Measurements from ENCODE around the gene ZXDB.
"Not testable (repeated sequence)": the region's sequence is repeated elsewhere in the genome, so short reads cannot be mapped to it uniquely, and the experiment has no call there.

The ZXDB gene

GRCh38 chrX:57591284-57592159 lies at the start of gene ZXDB:
TSS of gene ZXDB (plus strand) at chrX:57592011. CDS start at chrX:57592049, 38 bp downstream.
- DNase-seq = not testable (repeated sequence)

- no peak for DNase-seq
Observed at GRCh38 chrX:57565198-57565597, 26.6 kb upstream of the ZXDB start.

DNA sequence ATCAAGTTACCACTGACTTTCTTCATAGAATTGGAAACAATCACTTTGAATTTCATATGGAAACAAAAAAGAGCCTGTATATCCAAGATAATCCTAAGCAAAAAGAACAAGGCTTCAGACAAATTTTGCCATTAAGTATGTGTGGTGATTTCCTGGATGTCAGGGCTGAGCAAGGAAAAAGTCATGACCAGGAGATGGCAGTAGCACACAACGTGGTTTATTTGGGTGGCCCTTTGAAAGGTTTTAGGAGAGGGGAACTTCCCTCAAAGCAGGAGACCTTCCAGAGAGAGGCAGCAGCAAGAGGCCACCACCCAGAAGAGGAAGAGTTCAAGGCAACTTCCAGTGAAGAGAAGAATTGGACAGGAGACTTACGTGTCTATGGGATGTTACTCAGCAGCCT lies 18.1 kb upstream of the ZXDB start:
- DNase-seq = peak; percentile 3 to 4

DNA sequence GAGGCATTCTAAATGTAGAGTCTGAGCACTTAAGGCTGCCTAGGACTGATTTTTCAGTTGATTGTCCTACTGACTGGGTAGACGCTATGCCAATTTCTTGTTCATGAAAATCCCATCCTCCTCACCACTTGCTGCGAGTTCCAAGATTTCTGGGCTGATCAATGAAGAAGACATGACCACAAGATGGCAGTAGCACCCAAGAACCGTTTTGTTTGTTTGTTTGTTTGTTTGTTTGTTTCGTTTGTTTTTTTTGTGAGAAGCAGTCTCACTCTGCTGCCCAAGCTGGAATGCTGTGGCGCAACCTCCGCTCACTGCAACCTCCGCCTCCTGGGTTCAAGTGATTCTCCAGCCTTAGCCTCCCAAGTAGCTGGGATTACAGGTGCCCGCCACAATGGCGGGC lies 8.9 kb upstream of the ZXDB start:
- DNase-seq = not testable (repeated sequence)

GRCh38 chrX:57583477-57583876 lies 8.3 kb upstream of the ZXDB start:
- no peak for DNase-seq

GRCh38 chrX:57586360-57586759 lies 5.5 kb upstream of the ZXDB start:
- DNase-seq = no peak

- DNase-seq = no peak
Observed at GRCh38 chrX:57587062-57587461, 4.7 kb upstream of the ZXDB start.

DNA sequence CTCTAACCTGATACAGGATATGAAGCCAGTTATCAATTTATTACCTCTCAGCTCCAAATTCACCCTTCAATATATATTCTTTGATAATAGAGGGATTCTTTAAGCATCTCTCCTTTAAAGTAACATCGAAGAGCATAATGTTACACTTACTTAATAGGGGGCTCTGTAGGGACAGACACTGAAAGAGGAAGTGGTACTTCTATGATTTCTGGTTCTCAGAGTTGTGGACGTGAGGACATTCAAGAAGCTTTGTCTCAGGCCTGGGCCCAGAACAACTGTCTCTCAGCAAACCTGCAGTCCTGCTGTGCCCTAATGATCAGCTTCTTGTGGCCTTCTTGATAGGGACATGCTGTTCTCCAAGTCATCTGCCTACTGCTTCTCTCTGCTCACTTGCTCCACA lies 4.2 kb upstream of the ZXDB start:
- no peak for DNase-seq

DNA sequence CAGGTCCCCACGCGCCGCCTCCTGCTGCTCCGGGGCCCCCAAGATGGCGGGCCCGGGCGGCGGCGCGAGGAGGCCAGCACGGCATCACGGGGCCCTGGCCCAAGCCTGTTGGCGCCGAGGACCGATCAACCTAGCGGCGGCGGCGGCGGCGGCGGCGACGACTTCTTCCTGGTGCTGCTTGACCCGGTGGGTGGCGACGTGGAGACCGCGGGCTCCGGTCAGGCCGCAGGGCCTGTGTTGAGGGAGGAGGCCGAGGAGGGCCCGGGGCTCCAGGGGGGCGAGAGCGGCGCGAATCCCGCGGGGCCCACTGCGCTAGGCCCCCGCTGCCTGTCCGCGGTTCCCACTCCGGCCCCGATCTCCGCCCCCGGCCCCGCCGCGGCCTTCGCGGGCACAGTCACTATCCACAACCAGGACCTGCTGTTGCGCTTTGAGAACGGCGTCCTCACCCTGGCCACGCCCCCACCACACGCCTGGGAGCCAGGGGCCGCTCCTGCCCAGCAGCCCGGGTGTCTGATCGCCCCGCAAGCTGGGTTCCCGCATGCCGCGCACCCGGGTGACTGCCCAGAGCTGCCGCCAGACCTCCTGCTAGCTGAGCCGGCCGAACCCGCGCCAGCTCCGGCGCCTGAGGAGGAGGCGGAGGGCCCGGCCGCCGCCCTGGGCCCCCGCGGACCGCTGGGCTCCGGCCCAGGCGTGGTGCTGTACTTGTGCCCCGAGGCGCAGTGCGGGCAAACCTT lies 516 bp downstream of the ZXDB start:
- DNase-seq = peak; percentile 1 to 12

- peak; percentile 2 for DNase-seq
Observed at GRCh38 chrX:57592894-57593215, 1.0 kb downstream of the ZXDB start.

DNA sequence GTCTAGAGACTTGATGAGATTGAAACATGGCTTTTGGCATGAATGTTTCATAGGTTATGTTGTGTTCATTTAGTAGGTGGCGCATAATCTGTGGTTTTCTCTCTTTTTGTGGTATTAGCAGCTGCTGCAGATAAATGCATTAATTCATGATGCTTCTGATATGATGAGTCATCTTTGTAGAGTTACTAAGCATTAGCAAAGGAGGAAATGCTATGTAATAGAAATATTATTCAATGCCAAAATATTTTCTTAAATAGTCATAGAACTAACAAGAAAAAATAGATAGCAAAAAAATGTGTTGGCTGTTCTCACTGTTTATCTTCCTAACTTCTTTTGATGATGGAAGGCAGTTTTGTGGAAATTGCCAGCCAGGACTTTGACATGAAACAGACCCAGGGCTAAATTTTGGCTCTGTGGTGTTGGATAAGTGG lies 3.6 kb downstream of the ZXDB start:
- DNase-seq = no peak

- no peak for DNase-seq
Observed at GRCh38 chrX:57596109-57596508, 4.3 kb downstream of the ZXDB start.

- DNase-seq = no peak
Observed at GRCh38 chrX:57596516-57596915, 4.7 kb downstream of the ZXDB start.

GRCh38 chrX:57607295-57608187 lies 15.7 kb downstream of the ZXDB start:
- no peak for DNase-seq

- DNase-seq = not testable (repeated sequence)
Observed at GRCh38 chrX:57613351-57613750, 21.5 kb downstream of the ZXDB start.

DNA sequence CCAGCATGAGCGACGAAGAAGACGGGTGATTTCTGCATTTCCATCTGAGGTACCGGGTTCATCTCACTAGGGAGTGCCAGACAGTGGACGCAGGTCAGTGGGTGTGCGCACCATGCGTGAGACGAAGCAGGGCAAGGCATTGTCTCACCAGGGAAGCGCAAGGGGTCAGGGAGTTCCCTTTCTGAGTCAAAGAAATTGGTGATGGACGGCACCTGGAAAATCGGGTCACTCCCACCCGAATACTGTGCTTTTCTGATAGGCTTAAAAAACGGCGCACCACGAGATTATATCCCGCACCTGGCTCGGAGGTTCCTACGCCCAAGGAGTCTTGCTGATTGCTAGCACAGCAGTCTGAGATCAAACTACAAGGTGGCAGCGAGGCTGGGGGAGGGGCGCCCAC lies 37.6 kb downstream of the ZXDB start:
- not testable (repeated sequence) for DNase-seq

DNA sequence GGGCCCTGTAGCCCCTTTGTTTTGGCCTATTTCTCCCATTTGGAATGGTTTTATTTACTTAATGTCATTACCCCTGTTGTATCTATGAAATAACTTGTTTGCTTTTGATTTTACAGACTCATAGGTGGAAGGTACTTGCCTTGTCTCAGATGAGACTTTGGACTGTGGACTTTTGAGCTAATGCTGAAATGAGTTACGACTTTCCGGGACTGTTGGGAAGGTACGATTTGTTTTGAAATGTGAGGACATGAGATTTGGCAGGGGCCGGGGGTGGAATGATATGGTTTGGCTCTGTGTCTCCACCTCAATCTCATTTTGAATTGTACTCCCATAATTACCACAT lies 48.8 kb downstream of the ZXDB start:
- no peak for DNase-seq

DNA sequence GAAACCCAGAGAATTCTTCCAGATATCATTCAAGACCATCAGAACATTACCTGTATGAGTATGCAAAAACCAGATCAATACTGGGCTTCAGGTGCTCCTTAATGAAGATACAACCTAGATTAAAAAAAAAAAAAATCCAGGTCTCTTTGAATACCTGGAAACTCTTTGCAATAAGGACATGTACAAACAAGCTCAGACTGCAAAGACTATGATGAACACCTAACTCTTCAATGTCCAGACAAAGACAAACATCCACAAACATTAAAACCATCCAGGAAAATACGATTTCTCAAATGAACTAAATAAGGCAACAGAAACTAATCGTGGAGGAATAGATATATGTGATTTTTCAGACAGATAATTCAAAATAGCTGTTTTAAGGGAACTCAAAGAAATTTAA lies 49.5 kb downstream of the ZXDB start:
- DNase-seq = no peak

GRCh38 chrX:57643698-57644097 lies 51.9 kb downstream of the ZXDB start:
- no peak for DNase-seq

- no peak for DNase-seq
Observed at GRCh38 chrX:57647020-57647419, 55.2 kb downstream of the ZXDB start.

All from stimulated activated CD4-positive, alpha-beta T cell treated with anti-CD3 and anti-CD28 coated beads, Interleukin-4, amount 100 ng/mL, for 4 hours (primary cell).